ENCODE data around the gene SPTSSA.
"Not testable (repeated sequence)": the region's sequence is repeated elsewhere in the genome, so short reads cannot be mapped to it uniquely, and the experiment has no call there.

Gene SPTSSA

DNA sequence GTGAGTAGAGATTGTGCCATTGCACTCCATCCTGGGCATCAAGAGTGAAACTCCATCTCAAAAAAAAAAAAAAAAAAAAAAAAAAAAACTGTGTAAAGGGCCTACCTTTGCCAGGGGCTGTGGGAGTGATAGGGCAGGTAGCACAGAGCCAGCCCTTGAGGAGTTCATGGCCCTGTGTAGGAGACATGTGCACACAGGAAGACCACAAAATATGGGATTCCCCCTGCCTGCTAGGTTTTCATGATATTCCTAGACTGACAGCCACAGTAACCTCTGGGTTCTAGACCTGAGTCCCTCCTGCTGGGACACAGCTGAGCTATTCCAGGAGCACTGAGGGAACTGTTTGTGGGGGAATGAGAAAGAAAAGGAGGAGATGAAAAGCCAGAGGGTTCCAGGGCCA lies 8.3 kb upstream of the SPTSSA start:
- DNase-seq: no peak

DNA sequence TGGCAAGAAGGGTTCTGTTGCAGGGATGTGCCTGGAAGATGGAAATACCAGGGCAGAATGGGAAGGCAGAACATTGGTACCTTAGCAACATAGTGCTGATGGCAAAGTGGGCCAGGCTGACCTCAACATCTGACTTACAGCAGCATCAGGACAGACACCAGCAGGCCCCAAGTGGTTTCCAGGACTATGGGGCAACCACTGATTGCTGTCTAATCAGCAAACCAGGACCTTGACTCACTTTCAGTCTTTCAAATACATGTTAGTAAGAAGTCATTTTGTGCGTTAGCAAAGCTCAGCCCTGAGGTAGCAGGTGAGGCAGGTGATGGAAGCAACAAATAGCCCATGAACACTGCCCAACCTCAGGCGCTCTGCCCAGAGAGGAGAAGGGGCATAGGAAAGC lies 4.7 kb upstream of the SPTSSA start:
- DNase-seq: no peak

DNA sequence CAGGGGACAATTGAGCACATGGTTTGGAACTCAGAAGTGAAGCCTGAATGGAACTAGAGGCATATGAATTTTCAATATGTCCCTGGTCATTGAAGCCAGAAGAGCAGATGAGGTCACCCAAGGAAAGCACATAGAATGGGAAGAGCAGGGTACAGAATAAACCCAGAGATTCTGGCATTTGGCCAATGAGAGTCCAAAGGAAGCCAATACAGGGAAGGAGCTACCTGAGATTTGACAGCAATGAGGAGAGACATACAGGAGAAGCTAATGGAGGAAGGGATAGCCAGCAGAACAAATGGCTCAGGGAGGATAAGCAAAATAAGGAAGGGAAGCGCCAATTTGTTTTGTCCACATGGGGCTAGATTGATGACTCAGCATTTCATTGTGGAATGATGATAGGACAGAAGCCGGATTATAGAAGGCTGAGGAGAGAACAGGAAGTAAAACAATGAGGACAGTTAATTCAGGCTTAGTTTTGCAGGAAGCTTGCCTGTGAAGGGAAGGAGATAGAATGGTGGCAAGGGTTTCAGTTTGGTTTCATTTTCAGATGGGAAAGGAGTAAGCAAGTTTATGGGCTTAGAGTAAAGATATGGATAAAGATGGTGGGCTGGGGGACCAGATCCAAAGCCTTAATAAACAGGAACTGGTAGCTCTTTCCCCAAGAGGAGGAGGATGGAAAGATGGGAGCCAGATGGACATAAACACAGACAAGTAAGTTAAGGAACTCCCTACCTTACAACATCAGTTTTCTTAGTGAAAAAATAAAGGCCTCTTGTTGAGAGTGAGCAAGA lies 3.2 kb upstream of the SPTSSA start:
- no peak for DNase-seq

DNA sequence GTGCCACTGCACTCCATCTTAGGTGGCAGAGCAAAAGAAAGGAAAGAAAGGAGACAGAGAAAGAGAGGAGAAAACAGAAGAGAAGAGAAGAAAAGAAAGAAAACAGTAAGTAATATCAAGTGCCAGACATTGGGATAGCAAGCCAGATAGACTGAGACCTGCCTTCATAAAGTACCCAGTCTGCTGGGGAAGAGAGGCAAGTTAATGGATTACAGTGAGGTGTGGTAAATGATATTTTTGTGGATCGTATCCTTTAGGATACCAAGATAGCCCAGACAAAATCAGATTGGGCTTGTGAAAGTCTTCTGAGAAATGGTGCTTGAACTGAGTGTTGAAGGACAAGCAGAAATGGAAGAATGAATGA lies 1.5 kb upstream of the SPTSSA start:
- DNase-seq: no peak

DNA sequence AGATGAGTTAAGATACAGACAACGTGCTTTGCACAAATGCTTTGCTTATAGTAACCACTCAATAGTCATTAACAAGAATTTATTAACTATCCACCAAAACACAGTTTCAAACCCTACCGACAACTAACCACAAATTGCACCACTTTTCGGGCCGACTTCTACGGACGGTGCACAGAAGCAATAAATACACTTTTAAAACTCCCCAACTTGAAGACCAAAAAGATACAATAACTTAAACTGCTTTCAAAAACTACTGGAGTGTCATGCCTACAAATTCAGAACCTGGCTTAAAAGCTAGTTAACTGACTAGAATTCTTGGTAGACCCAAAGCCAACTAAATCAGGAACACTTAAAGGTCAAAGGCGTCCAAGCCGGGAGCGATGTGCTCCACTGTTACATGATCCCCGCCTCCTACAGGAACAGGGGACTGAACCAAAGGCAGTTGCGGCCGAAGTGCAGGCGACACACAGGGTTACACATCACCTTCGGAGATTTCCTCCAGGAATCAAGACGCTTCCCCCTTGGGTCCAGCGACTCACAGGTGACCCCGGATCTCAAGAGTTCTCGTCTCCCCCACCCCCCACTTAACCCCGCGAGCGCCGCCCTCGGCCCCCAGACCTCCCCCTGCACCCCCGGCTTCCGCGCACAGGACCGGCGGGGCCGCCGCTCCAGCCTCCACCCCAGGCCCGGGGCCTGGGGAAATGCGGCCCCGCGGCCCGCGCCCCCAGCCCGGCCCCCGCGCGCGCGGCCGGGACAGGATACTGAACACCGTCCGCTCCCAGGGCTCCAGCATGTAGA lies 507 bp downstream of the SPTSSA start:
- no peak for DNase-seq

DNA sequence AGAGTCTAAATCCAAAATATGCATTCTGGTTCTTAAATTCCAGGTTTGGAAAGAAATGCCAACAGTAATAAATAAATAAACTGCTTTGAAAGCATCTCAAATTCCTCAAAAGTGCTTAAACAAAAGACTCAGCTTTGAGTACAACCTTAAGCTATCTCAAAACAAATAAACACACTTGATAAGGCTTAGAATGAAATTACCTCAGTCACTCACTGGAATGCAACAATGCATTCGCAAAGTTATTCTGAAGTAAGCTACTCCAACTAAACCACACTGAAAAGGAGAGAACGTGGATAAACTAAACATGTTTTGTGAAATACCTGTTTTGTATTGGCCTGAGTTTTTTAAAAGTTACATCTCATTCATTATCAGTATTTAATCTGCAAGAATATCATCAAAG lies 1.2 kb downstream of the SPTSSA start:
- no peak for DNase-seq

DNA sequence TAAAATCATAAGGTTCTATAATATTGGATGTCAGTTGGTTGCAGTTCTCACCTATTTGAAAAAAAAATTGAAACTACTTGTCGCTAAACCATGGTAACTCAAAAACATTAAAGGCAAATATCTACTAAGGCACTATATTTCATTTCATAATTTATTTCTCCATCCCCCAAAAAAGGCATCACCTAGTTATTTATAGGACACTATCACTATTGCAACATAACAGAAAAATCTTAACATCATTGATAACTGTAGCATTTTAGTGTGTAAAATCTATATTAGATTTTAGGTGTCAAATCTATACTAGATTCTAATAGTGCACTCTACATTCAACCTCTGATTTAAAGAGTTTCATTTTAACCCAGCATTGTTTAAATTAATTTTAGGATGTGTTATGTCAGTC lies 1.7 kb downstream of the SPTSSA start:
- DNase-seq: no peak

DNA sequence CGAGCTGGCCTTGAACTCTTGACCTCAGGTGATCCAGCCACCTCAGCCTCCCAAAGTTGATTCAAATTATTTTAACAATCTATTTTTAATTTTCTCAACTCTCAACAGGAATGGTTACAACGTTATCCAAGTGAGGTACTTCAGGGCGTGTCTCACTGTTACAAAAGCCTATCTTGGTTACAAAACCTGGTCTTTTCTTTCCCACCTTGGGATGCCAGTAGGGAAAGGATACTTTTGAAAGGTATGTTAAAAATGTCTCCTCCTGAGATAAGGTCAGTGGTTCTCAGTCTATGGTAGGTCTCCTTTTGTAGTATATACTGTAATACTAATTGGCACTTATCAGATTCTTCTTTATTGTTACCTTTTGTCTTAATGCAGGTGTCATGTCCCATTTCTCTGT lies 4.9 kb downstream of the SPTSSA start:
- no peak for DNase-seq

DNA sequence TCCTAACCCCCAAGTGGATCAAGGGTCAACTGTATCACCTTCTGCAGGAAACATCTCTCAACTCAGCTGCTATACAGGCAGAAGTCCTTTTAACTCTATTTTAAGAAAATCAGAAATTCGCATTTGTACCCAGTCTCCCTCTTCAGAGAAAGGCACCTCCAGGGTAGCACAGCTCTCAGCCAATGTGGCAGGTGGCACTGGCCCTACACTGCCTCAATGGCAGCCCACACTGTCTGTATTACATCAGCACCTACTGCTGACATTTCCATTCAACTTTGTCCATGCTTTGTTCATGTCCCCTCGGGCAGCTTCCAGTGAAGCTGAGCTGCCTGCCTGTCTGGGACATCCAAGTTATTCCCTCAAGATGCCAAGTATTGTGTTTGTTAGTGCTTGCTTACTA lies 8.8 kb downstream of the SPTSSA start:
- DNase-seq: no peak

DNA sequence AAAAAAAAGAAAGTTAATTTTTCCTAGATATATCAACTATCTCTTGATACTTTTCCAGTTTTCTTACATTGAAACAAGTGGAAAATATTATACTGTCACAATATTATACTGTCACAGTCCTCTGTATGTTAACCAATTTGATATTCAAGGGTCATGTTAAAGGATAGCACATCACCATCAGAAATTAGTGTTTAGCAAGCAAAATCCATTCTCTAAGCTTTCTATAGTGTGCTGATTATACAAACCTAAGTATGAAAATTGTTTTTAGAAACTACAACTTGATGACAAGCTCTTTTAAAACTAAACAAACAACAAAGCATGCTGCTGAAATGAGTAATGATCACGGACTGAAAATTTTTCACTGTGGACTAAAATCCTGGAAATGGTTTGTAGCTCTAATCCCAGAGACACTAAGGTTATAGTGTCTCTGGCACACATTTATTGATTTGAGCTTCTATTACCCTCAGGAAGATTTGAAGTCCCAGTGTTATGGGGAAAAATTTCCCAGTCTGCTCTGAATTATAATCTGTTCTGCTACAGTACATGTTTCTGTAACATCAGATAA lies 9.7 kb downstream of the SPTSSA start:
- no peak for DNase-seq

DNA sequence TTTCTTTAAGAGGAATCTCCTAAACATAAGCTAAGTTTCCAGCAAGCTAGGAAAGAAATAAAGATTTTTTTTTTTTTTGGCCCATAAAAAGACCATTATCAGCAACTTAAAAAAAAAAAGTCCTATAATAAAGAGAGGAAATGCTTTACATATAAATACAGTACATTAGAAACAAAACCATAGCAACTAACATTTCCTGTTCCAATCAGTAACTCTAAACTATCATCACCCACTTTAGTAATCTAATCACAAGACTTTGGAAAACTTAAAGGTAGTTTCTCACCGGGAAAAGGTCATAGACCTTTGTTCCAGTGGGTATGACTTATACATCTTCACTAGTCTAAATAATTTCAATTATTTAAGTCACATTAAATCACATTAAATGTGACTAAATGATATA lies 11.1 kb downstream of the SPTSSA start:
- DNase-seq: no peak

DNA sequence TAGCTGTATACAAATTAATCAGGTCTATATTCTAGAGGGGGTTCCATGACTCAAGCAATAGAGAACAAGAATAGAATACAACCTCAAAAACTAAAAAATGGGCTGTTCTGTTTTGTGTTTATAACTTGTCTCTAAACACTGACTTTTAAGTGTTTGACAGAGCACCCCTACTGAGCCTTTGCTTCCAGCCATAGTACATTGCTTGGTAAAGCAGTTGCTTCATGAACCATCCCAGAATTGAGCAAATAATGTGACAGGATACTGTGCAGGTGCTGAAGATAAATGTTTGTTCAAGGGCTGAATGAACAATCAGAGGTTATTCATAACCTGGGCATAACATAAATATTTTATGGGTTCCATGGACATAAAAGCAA lies 11.5 kb downstream of the SPTSSA start:
- DNase-seq: no peak

DNA sequence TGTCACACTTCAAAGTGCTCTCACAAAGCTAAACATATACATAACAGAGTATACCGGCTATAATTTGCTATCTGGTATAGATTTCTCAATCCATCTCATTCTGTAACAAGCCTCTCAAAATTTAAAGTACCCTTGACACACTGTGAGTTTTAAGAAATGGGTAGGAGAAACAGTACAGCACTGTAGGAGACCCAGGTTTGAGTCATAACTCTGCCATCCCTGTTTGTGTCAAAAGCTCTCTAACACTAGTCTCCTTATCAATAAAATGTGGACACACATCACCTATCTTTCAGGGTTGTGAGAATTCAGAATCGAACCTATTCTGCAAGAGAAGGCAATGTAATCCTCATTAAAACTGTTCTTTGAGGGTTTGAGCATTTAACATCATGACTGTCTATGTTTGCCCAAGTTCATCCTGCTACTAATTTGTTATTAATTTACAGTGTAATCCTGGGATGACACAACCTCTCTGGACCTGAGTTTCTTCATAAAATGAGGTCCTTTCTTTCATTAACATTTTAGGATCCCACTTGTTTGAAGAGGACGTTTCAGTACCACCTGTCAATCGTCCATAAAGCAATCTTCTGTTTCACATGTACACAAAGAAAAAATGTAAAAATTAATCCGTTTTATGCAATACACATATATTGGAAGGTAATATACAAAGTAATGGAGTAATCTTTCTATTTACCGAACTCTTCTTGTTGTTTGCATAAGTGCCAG lies 12.1 kb downstream of the SPTSSA start:
- DNase-seq: no peak

DNA sequence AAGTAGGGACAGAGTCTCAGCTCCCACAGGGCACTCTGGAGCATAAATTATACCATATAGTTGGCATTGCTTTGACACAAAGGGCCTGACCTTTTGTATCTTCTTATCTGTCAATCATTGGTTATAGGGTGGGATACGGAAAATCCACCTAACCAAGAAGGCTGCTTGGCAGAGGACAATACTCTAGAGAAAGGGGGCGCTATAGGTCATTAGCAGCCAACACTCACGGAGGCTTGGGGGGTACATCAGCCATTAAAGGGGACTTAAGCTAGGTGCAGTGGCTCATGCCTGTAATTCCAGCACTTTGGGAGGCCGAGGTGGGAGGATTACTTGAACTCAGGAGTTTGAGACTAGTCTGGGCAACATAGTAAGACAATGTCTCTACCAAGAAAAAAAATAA lies 22.9 kb downstream of the SPTSSA start:
- DNase-seq: no peak

DNA sequence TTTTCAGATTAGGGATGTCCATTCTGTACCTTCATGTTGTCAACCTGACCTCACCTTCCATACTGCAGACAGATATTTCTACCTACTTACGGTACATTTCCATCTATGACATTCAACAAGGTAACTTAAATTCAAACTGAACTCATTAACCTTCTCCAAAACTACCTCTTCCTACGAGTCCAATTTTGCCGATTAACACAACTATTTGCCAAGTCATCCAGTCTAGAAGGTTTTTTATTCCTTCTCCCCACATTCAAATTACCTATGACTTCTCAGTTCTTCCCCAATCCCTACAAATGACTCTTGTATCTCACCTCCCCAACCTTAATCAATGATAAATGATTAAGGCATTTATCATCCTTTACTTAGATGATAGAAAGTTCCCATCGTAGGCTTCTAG lies 23.6 kb downstream of the SPTSSA start:
- no peak for DNase-seq

DNA sequence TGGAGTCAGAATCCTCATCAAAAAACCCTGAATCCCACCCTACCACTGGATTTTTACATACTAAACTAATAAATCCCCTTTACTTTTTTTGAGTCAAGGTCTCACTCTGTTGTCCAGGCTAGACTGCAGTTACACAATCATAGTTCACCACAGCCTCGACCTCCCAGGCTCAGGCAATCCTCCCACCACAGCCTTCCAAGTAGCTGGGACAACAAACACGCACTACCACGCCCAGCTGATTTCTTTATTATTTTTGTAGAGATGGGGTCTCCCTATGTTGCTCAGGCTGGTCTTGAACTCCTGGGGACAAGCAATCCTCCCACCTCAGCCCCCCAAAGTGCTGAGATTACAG lies 24.3 kb downstream of the SPTSSA start:
- no peak for DNase-seq

DNA sequence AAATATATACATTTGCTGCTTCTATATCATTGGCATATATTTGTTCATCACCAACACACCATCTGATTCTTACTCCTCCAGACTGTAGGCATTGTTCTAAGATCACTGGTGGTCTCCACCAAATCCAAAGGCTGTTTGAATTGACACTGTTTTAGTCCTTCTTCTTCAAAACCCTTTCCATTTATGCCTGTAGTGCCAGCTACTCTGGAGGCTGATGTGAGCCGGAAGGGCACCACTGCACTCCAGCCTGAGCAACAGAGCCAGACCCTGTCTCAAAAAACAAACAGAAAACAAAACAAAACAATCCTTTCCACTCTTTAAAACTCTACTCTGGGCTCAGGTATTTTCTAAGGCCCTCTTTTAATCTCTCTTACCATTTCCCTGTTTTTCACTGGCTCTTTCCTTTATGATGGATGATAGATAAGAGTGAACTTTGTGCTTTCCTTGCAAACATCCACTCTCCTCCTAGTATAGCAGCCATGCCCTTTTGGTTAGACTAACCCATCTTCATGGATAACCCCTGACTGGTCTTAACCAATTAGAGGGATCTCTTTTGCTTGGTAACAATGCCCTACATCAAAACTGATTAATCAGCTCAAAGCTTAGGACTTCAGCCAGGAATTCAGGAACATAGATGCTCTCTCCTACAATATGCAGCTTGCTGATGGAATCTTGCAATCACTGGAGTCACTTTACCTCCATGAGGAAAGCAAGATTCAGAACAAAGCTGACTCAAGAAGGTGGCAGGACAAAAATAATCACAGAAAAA lies 24.9 kb downstream of the SPTSSA start:
- no peak for DNase-seq

DNA sequence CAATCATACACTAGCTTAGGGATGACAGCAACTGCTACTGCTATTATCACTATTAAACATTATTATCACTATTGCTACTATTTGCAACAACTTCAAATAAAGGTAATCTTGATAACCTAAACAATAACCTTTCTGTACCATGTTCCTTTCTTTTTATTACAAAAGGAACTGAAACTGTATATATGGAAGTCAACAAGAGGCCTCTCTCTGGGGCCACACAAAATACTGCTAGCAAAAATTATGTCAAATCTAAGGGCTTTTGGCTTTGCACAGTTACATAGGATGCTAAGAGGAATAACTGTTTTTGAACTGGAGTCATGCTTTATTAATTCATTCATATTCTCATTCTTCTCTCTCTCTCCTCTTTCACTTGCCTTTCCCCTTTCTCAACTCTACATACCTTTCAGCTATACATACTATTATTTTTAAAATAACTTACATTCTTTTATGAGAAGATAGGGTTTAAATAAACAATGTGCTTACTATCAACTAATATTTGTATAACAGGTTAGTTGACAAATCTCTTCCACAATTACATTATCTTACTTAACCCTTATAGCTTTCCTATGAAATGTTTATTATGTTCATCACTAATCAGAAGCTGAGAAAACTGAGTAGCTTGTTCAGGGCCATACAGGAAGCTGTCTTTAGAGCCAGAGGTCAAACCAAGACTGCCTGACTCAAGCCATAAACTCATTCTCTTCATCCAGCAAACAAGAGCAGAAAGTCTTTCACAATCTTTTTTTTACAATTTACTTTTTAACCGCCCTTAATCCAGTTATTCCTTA lies 25.7 kb downstream of the SPTSSA start:
- DNase-seq: no peak

DNA sequence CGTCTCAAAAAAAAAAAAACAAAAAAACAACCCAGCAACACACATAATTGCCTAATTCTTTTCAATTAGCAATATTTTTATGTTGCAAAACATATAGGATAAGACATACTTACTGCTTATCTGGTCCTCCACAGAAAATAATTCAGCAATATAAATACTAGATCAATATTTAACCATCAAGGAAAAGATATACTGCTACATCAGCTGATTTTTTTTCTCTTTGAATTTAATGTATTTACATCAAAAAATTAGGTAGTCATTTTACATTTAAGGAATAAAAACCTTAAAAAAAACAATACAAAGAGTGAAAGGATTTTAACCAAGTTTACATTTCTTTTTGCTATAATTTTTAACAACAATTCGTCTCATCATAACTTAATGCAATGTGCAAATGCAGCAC lies 28.1 kb downstream of the SPTSSA start:
- no peak for DNase-seq

DNA sequence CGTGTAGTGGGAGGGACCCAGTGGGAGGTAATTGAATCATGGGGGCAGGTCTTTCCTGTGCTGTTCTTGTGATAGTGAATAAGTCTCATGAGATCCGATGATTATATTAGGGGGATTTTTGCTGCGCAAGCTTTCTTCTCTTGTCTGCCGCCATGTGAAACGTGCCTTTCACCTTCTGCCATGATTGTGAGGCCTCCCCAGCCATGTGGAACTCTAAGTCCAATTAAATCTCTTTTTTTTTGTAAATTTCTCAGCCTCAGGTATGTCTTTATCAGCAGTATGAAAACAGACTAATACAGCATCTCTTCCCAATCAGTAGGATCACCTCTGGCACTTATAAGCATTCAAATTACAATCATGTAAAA lies 34.0 kb downstream of the SPTSSA start:
- DNase-seq: not testable (repeated sequence)

DNA sequence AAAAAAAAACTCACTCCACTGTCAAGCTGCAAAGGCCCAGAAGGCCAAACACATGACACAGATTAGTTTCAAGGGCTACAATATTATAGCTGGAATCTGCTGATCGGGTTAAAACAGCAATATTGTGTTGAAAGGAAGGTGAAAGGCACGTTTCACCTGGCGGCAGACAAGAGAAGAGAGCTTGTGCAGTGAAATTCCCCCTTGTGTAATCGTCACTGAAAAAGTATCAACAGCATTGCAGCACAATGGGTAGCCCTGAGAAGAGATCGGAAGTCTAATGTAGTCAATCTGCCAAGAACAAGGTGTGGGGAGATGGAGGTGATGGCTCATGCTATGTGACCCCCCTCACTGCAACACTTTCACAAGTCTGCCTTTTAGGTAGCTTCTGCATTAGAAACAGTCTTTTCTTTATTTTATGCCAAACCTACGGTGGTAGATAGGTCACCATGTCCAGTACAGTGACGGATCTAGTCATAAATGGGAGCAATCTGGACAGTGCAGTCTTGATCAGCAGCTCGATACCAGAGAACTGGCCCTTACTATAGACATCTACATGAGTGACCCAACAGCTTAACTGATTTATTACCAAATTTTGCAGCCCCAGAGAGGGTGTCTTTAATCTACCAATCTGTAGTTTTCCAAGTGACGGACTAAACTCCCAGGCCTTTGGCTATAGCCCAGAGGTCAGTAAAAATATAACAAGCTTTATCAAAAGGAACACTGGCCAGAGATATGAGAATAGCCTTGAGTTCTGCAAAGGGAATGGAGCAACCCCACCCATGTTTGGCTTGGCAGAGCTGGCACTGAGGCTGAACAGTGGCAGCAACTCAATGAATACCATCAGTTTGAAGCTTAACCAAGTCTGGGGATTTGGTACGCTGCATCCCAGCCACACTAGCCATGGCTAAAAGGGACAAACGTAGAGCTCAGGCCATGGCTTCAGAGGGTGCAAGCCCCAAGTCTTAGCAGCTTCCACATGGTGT lies 35.4 kb downstream of the SPTSSA start:
- no peak for DNase-seq
